ENCODE data around the gene MAB21L2.
"Not testable (repeated sequence)": the region's sequence is repeated elsewhere in the genome, so short reads cannot be mapped to it uniquely, and the experiment has no call there.

The MAB21L2 gene

GRCh38 chr4:150582146-150582872 is at the start of gene MAB21L2:
MAB21L2 (plus strand) TSS chr4:150582151; CDS start chr4:150583030, 879 bp downstream.
- H3K27ac ChIP-seq: no peak within 1 kb of the TSS
- TF ChIP-seq CTCF (IDR thresholded peaks at IDR 0.05) (no peak), ZFX (IDR thresholded peaks at IDR 0.05; ENCODE audit: borderline replicate concordance) (no peak)

GRCh38 chr4:150533673-150534072 is 48.3 kb upstream of the MAB21L2 start:
- TF ChIP-seq ZFX (IDR thresholded peaks at IDR 0.05; ENCODE audit: borderline replicate concordance): no peak
- no peak for TF ChIP-seq CTCF (IDR thresholded peaks at IDR 0.05)
- no peak overlapping the region for H3K27ac ChIP-seq

- H3K27ac ChIP-seq: no peak overlapping the region
- TF ChIP-seq CTCF (IDR thresholded peaks at IDR 0.05) (no peak), ZFX (IDR thresholded peaks at IDR 0.05; ENCODE audit: borderline replicate concordance) (no peak)
These were observed 47.1 kb upstream of the MAB21L2 start for GRCh38 chr4:150534818-150535217.

GRCh38 chr4:150537911-150538310 is 44.0 kb upstream of the MAB21L2 start:
- H3K27ac ChIP-seq: not testable (repeated sequence)

GRCh38 chr4:150540536-150540935 is 41.4 kb upstream of the MAB21L2 start:
- TF ChIP-seq CTCF (IDR thresholded peaks at IDR 0.05) (no peak), ZFX (IDR thresholded peaks at IDR 0.05; ENCODE audit: borderline replicate concordance) (no peak)
- no peak overlapping the region for H3K27ac ChIP-seq

GRCh38 chr4:150540959-150541360 is 41.0 kb upstream of the MAB21L2 start:
- H3K27ac ChIP-seq: no peak overlapping the region
- TF ChIP-seq ZFX (IDR thresholded peaks at IDR 0.05; ENCODE audit: borderline replicate concordance) (no peak), CTCF (IDR thresholded peaks at IDR 0.05) (no peak)

GRCh38 chr4:150541681-150542080 is 40.3 kb upstream of the MAB21L2 start:
- no peak overlapping the region for H3K27ac ChIP-seq
- TF ChIP-seq CTCF (IDR thresholded peaks at IDR 0.05): no peak
- no peak for TF ChIP-seq ZFX (IDR thresholded peaks at IDR 0.05; ENCODE audit: borderline replicate concordance)

- no peak overlapping the region for H3K27ac ChIP-seq
- TF ChIP-seq CTCF (IDR thresholded peaks at IDR 0.05): no peak
- TF ChIP-seq ZFX (IDR thresholded peaks at IDR 0.05; ENCODE audit: borderline replicate concordance): no peak
These were observed 38.9 kb upstream of the MAB21L2 start for GRCh38 chr4:150543042-150543441.

Measured in 22Rv1 (cell line).